Left forelimb (tissue), 1 donor: ENCODE measurements around the gene ZC3H15.
"Not testable (repeated sequence)": the region's sequence is repeated elsewhere in the genome, so short reads cannot be mapped to it uniquely, and the experiment has no call there.

Experiments
- DNase-seq: peaks from one replicate; pipeline ENCODE4 v3.0.0-alpha.2; 2018; ENCODE audit warnings: low spot score

ZC3H15 gene

GRCh38 chr2:186496401-186496800 lies 10.3 kb downstream of the ZC3H15 start:
- no peak for DNase-seq

- DNase-seq: no peak
Measured at GRCh38 chr2:186497928-186498327, 11.9 kb downstream of the ZC3H15 start.

- DNase-seq: no peak
Measured at GRCh38 chr2:186498834-186499233, 12.8 kb downstream of the ZC3H15 start.

GRCh38 chr2:186503827-186504606 lies 18.0 kb downstream of the ZC3H15 start:
- DNase-seq: no peak

GRCh38 chr2:186508263-186508662 lies 22.2 kb downstream of the ZC3H15 start:
- no peak for DNase-seq

GRCh38 chr2:186515376-186515775 lies 29.3 kb downstream of the ZC3H15 start:
- no peak for DNase-seq

- no peak for DNase-seq
Measured at GRCh38 chr2:186516396-186516795, 30.3 kb downstream of the ZC3H15 start.

- no peak for DNase-seq
Measured at GRCh38 chr2:186517090-186517489, 31.0 kb downstream of the ZC3H15 start.

- no peak for DNase-seq
Measured at GRCh38 chr2:186518291-186518690, 32.2 kb downstream of the ZC3H15 start.

- DNase-seq: no peak
Measured at GRCh38 chr2:186518945-186519344, 32.9 kb downstream of the ZC3H15 start.

- not testable (repeated sequence) for DNase-seq
Measured at GRCh38 chr2:186521570-186522153, 35.6 kb downstream of the ZC3H15 start.

- DNase-seq: no peak
Measured at GRCh38 chr2:186522450-186522849, 36.4 kb downstream of the ZC3H15 start.

- DNase-seq: no peak
Measured at GRCh38 chr2:186523791-186524190, 37.7 kb downstream of the ZC3H15 start.

- DNase-seq: no peak
Measured at GRCh38 chr2:186526281-186526680, 40.2 kb downstream of the ZC3H15 start.

- no peak for DNase-seq
Measured at GRCh38 chr2:186530314-186530713, 44.3 kb downstream of the ZC3H15 start.

GRCh38 chr2:186531257-186531775 lies 45.3 kb downstream of the ZC3H15 start:
- no peak for DNase-seq

GRCh38 chr2:186532891-186533290 lies 46.8 kb downstream of the ZC3H15 start:
- DNase-seq: no peak

- no peak for DNase-seq
Measured at GRCh38 chr2:186533717-186534116, 47.7 kb downstream of the ZC3H15 start.

- no peak for DNase-seq
Measured at GRCh38 chr2:186534406-186534805, 48.3 kb downstream of the ZC3H15 start.

- DNase-seq: no peak
Measured at GRCh38 chr2:186535861-186536260, 49.8 kb downstream of the ZC3H15 start.

GRCh38 chr2:186537019-186537418 lies 51.0 kb downstream of the ZC3H15 start:
- no peak for DNase-seq

- DNase-seq: no peak
Measured at GRCh38 chr2:186540941-186541340, 54.9 kb downstream of the ZC3H15 start.

- DNase-seq: no peak
Measured at GRCh38 chr2:186542002-186542401, 55.9 kb downstream of the ZC3H15 start.
